Activated CD8-positive, alpha-beta memory T cell treated with anti-CD3 and anti-CD28 coated beads, Interleukin-2, amount 10 ng/mL, durations not matched to agents 7 days and 5 days (primary cell): ENCODE results near the gene ST6GALNAC1. TPM values are rescaled to one million over a fixed set of nuclear protein-coding genes. Genes with fewer than 3 reads are reported as not detected.

ENCODE experiments used
- ATAC-seq: fragments of 150-1000 bp; cut with Tn5 transposase; one replicate; pipeline ENCODE4 v1.10.0; 2021; ENCODE audit warnings: moderate library complexity
- CTCF ChIA-PET: fragments of 350-600 bp; sonication (Branson Sonifier 250); formaldehyde crosslinking; loops from one replicate; lab custom pipeline; 2021; ENCODE audit warnings: antibody characterized with exemption; lab: Charles Lee
- DNase-seq: peaks from one replicate; pipeline ENCODE4 v3.0.0-alpha.2; 2020
- H3K27ac Mint-ChIP-seq: one replicate; pipeline ENCODE4 v1.8.0; 2021; ENCODE audit warnings: mild to moderate bottlenecking, mixed read lengths
- H3K27me3 Mint-ChIP-seq: one replicate; pipeline ENCODE4 v1.8.0; 2021; ENCODE audit warnings: mixed read lengths
- H3K36me3 Mint-ChIP-seq: one replicate; pipeline ENCODE4 v1.8.0; 2021; ENCODE audit warnings: mild to moderate bottlenecking, mixed read lengths
- H3K4me1 Mint-ChIP-seq: one replicate; pipeline ENCODE4 v1.8.0; 2021; ENCODE audit warnings: mixed read lengths
- H3K4me3 Mint-ChIP-seq: one replicate; pipeline ENCODE4 v1.8.0; 2021; ENCODE audit warnings: mild to moderate bottlenecking, moderate library complexity, mixed read lengths
- H3K9me3 Mint-ChIP-seq: one replicate; pipeline ENCODE4 v1.8.0; 2022; ENCODE audit warnings: low read depth, mixed read lengths
- total RNA-seq, 2 experiments: library from RNA; stranded (reverse); gene quantifications; one replicate each; pipeline ENCODE4 v1.2.3, GENCODE V29; 2021

Gene ST6GALNAC1
- total RNA-seq, 2 experiments from 2014 or later: not detected

DNA sequence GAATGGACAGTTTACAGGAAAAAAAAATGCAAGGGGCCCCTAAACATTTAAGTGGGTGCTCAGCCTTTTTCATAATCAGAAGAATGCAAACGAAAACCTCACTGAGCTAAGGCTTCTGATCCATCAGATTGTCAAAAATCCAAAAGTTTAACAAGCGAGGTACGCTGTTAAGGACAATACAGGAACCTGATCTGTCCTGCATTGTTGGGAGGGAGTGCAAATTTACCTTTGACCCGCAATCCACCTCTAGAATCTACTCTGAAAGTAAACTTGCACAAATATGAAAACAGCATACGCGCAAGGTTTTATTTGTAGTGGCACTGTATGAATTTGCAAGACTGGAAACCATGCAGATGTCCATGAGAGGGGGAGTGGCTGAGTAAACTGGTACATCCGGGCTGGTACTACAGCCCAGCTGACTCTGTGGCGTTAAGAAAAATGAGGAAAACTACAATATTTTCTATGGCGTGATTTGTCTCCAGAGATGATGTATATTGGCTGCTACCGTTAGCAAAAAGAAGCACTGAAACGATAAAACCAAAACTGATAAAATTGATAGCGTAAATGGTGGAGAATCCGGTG, 28.8 kb upstream of the ST6GALNAC1 start:
- Mint-ChIP-seq H3K4me3 (peak overlapping the region; percentile 90), H3K27ac (peak overlapping the region; percentile 88), H3K9me3 (no peaks in the 10 kb centered on the region), H3K27me3 (peaks cover 3% of the 10 kb centered on the region), H3K4me1 (peaks cover 26% of the 10 kb centered on the region), H3K36me3 (peaks cover 2% of the 10 kb centered on the region)
- CTCF ChIA-PET: interaction anchor here (1.0 to 3.0 kb wide), 11 partner anchors 9 to 287 kb away, joined by 3 to 17 read pairs (median 6); no protein-coding TSS in a partner anchor
- no peak for ATAC-seq
- DNase-seq: no peak

DNA sequence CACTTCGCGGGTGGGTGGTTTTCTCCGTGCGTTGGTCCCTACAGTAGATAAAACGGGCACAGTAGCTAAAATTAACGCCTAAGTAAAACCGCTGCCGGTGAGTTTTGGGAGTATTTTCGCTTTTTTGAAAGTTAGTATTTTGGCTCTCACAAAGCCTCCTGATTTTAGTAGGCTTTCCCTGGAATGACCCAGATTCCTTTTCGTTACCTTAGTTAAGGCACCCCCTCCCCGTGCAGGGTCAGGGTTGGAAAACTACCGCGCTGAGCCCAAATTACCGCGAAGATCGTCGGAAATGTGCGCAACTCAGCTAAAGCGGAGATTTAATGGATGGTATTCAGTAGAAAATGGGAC, 28.3 kb upstream of the ST6GALNAC1 start:
- peaks cover 2% of the 10 kb centered on the region for H3K36me3 Mint-ChIP-seq
- H3K27ac Mint-ChIP-seq: peak overlapping the region; percentile 88
- H3K27me3 Mint-ChIP-seq: peaks cover 6% of the 10 kb centered on the region
- H3K4me3 Mint-ChIP-seq: peak overlapping the region; percentile 90
- H3K9me3 Mint-ChIP-seq: no peaks in the 10 kb centered on the region
- no peak for DNase-seq
- CTCF ChIA-PET: interaction anchor here (1.0 to 3.0 kb wide), 11 partner anchors 10 to 286 kb away, joined by 3 to 17 read pairs (median 6); no protein-coding TSS in a partner anchor
- peaks cover 26% of the 10 kb centered on the region for H3K4me1 Mint-ChIP-seq
- ATAC-seq: peak; percentile 1

DNA sequence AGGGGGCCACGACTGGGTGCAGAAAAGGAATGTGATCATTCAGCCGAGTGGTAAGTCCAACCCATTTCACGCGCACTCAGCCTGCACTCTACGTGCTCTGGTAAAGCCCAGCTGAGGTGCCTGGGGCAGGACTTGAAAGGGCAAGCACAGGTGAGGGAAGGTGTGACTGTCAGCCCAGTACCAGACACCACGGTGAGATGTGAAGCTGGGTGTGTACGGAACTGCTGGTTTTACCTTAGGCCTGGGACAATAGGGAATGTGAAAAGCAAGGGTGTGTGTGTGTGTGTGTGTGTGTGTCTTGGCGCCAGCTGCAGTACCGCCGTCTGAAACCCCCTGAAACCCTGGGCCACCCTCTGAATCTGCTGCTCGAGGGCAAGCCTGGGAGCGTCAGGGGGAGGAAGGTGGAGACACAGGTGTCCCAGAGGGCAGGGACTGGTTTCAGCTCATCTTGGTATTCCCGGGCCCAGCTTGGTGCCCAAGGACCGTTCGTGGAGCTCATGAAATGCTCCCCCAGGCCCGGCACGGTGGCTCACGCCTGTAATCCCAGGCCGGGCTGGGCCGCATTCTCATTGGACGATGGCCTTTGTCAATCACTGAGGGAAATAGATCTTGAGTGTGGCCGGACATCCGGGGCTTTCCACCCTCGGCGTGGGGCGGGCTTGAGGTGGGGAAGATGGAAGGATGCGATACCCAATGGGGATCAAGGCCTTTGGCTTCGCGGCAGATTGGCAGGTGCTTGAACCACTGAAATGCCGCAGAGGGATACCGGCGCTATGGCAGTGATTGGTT, 27.8 kb upstream of the ST6GALNAC1 start:
- peak overlapping the region; percentile 90 for H3K4me3 Mint-ChIP-seq
- peak; percentile 99 for ATAC-seq
- peak overlapping the region; percentile 88 for H3K27ac Mint-ChIP-seq
- DNase-seq: peak; percentile 100
- H3K9me3 Mint-ChIP-seq: no peaks in the 10 kb centered on the region
- peaks cover 2% of the 10 kb centered on the region for H3K36me3 Mint-ChIP-seq
- peaks cover 26% of the 10 kb centered on the region for H3K4me1 Mint-ChIP-seq
- CTCF ChIA-PET: interaction anchor here (1.0 to 3.0 kb wide), 11 partner anchors 10 to 286 kb away, joined by 3 to 17 read pairs (median 6); no protein-coding TSS in a partner anchor
- H3K27me3 Mint-ChIP-seq: peaks cover 6% of the 10 kb centered on the region

DNA sequence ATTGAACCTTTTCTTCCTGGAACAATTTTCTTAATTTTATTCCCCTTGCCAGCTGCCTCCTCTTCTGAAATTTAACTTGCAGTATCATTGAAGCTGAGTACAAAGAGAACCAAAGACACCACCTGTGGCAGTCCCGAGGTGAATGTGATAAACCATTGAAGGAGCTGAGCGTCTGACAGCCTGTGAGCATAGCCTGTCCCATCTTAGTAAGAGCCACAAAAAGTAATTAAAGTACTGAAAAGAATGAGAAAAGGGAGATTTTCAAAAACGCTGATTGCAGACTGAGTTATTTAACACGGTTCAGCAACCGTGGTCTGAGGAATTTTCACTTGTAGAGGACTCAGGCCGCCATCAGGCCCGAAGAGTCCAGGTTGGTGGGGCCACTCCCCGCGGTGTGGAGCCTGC, 27.2 kb upstream of the ST6GALNAC1 start:
- Mint-ChIP-seq H3K9me3 (no peaks in the 10 kb centered on the region), H3K36me3 (peaks cover 2% of the 10 kb centered on the region), H3K27me3 (peaks cover 7% of the 10 kb centered on the region), H3K4me3 (peak overlapping the region; percentile 90), H3K4me1 (peaks cover 26% of the 10 kb centered on the region), H3K27ac (peak overlapping the region; percentile 88)
- no peak for DNase-seq
- CTCF ChIA-PET: interaction anchor here (1.3 to 3.0 kb wide), 10 partner anchors 10 to 285 kb away, joined by 4 to 17 read pairs (median 6); no protein-coding TSS in a partner anchor
- no peak for ATAC-seq

DNA sequence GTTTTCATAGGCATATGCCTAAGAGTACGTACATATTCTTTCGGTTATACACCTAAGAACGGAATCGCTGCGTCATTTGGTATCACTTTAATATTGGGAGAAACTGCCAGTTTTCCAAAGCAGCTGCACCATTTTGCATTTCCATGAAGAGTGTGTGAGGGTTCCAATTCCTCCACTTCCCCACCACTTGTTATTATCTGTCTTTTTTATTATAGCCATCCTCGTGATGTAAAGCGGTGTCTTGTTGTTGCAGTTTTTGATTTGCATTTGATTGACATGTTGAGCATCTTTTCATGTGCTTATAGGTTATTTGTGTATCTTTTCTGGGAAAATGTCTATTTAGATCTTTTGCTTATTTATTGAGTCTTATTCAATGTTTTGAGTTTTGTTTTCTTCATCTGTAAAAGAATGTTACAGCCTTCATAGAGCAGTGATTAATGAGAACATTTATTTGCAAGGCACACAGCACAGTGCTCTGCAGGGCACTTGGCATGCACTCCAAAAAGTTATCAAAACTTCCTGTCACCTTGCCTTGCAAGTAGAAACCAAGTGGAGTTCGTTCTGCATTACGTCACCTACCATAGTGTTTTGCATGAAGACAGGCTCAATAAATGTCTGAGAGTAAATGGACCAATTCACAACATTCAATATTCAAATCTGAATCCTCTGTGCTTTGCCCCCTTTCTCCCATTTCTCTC, 26.6 kb upstream of the ST6GALNAC1 start:
- Mint-ChIP-seq H3K9me3 (no peaks in the 10 kb centered on the region), H3K27ac (peak overlapping the region; percentile 88), H3K4me3 (no peak overlapping the region), H3K27me3 (peaks cover 8% of the 10 kb centered on the region), H3K36me3 (peaks cover 2% of the 10 kb centered on the region), H3K4me1 (peaks cover 26% of the 10 kb centered on the region)
- CTCF ChIA-PET: interaction anchor here (0.6 to 2.3 kb wide), 4 partner anchors 43 to 284 kb away, joined by 3 to 14 read pairs (median 7); no protein-coding TSS in a partner anchor
- ATAC-seq (no peak), DNase-seq (no peak)

DNA sequence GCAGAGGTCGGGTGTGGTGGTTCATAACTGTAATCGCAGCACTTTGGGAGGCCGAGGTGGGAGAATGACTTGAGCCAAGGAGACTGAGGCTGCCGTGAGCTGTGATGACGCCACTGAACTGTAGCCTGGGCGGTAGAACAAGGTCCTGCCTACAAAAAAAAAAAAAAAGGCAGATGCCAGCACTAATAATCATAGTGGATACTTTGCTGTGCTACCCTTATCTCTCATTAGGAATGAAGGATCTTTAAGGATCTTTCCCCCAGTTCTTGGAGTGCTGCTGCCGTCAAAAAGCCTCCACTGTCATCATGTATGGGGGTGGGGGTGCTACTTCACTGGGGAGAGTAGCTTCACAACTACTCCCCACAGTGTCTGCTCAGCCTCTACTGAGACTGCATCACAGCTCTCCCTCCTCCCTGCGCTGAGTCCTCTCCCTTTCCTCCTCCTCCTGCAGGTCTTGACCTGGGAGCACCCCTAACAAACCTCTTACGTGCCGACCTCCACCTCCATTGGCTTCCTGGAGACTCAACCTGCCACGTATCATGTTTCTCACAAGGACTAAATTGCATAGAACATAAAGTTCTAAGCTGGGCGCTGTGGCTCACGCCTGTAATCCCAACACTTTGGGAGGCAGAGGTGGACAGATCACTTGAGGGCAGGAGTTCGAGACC, 24.4 kb upstream of the ST6GALNAC1 start:
- no peak for DNase-seq
- Mint-ChIP-seq H3K27ac (no peak overlapping the region), H3K4me1 (peaks cover 23% of the 10 kb centered on the region), H3K9me3 (no peaks in the 10 kb centered on the region), H3K4me3 (no peak overlapping the region), H3K27me3 (peaks cover 13% of the 10 kb centered on the region), H3K36me3 (peaks cover 2% of the 10 kb centered on the region)
- CTCF ChIA-PET: interaction anchor here (0.7 to 1.6 kb wide), 3 partner anchors 14 to 561 kb away, joined by 3 to 5 read pairs (median 3); no protein-coding TSS in a partner anchor
- no peak for ATAC-seq

DNA sequence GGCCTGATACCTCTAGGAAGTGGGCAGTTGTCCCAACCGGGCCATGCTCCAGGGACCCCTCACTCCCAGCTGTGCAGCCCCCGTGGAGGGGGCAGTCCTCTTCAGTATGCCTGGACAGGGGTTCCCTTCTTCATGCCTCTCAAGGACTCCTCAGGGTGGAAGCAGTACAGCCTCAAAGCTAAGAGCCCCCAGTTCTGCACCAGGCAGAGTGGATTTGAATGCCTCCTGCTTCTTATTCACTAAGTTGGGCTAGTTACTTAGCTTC, 23.9 kb upstream of the ST6GALNAC1 start:
- no peak for ATAC-seq
- H3K4me3 Mint-ChIP-seq: no peak overlapping the region
- no peak overlapping the region for H3K27ac Mint-ChIP-seq
- peaks cover 13% of the 10 kb centered on the region for H3K27me3 Mint-ChIP-seq
- CTCF ChIA-PET: interaction anchor here (0.7 to 1.6 kb wide), 3 partner anchors 14 to 562 kb away, joined by 3 to 5 read pairs (median 3); no protein-coding TSS in a partner anchor
- H3K4me1 Mint-ChIP-seq: peaks cover 20% of the 10 kb centered on the region
- no peaks in the 10 kb centered on the region for H3K9me3 Mint-ChIP-seq
- no peak for DNase-seq
- no peaks in the 10 kb centered on the region for H3K36me3 Mint-ChIP-seq

DNA sequence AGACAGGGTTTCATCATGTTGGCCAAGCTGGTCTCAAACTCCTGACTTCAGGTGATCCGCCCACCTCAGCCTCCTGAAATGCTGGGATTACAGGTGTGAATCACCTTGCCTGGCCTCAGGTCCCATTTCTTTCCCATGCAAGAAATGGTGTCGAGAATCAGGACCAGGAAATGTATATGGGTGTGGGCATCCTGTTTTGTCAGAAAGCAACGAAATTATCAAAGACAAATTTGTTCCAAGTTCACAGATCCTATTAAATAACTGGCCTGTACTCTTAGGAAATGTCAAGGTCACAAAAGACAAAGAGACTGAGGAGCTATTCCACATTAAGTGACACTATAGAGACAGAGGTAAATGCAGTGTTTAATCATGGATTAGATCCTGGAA, 17.1 kb upstream of the ST6GALNAC1 start:
- H3K4me3 Mint-ChIP-seq: no peak overlapping the region
- peaks cover 28% of the 10 kb centered on the region for H3K4me1 Mint-ChIP-seq
- H3K27ac Mint-ChIP-seq: peak overlapping the region; percentile 69
- H3K9me3 Mint-ChIP-seq: no peaks in the 10 kb centered on the region
- CTCF ChIA-PET: interaction anchor here (0.9 to 3.2 kb wide), 5 partner anchors 11 to 101 kb away, joined by 3 to 13 read pairs (median 3); no protein-coding TSS in a partner anchor
- DNase-seq: no peak
- peaks cover 7% of the 10 kb centered on the region for H3K27me3 Mint-ChIP-seq
- no peak for ATAC-seq
- no peaks in the 10 kb centered on the region for H3K36me3 Mint-ChIP-seq

DNA sequence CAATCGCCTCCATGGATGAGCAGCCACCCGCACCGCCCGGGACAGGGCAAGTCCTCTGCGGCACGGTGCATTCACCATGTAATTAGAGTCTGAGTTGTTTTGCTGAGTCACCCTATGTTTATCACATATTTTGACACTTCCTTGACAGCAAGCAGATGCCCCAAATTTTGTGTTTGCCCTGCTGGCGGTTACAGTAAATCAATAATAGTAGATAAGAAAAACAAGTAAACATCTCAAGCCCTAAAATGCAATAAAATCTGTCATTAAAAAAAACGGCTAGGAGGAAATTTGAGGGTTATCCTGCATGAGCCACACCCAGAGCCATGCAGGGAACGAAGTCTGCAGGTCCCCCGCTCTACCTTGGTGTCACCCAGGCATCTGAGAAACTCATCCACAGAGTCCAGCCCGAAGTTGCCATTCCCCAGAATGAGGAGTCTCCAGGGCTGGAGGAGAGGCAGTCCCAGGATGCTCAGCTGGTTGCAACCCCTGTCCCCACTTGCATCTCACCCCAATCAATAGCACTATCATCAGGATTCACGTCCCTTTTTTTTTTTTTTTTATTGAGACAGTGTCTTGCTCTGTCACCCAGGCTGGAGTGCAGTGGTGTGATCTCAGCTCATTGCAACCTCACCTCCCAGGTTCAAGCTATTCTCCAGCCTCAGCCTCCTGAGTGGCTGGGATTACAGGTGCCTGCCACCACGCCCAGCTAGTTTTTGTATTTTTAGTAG, 16.5 kb upstream of the ST6GALNAC1 start:
- Mint-ChIP-seq H3K4me3 (no peak overlapping the region), H3K36me3 (no peaks in the 10 kb centered on the region), H3K27me3 (peaks cover 7% of the 10 kb centered on the region), H3K9me3 (no peaks in the 10 kb centered on the region), H3K27ac (peak overlapping the region; percentile 69), H3K4me1 (peaks cover 28% of the 10 kb centered on the region)
- CTCF ChIA-PET: interaction anchor here (0.9 to 3.2 kb wide), 4 partner anchors 11 to 100 kb away, joined by 3 to 13 read pairs (median 4); no protein-coding TSS in a partner anchor
- DNase-seq (no peak), ATAC-seq (peak; percentile 70)

DNA sequence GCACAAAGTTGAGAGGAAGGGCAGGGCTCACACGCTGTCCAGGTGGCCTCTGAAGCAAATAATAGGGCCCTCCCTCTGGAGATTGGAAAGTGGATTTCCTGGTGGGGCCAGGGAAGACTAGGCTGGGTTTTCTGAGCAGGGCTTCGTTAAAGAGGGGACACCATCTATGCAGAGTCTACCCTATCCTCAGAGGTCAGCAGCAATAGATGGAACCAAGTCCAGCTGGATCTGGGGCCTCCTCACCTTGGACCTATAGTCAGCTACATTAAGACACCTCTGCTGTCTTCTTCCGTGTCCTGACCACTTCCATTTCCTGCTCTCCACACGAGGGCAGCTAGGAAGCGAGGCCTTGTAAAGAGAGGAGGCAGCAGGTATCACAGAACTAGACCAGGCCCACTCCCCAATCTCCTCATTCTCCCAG, 14.7 kb upstream of the ST6GALNAC1 start:
- no peak for DNase-seq
- no peaks in the 10 kb centered on the region for H3K36me3 Mint-ChIP-seq
- H3K27ac Mint-ChIP-seq: peak overlapping the region; percentile 4
- CTCF ChIA-PET: interaction anchor here (1.2 to 2.0 kb wide), 2 partner anchors 23 to 34 kb away, joined by 3 to 4 read pairs; no protein-coding TSS in a partner anchor
- H3K4me1 Mint-ChIP-seq: peaks cover 28% of the 10 kb centered on the region
- no peak overlapping the region for H3K4me3 Mint-ChIP-seq
- H3K27me3 Mint-ChIP-seq: peaks cover 2% of the 10 kb centered on the region
- ATAC-seq: peak; percentile 65
- H3K9me3 Mint-ChIP-seq: no peaks in the 10 kb centered on the region

DNA sequence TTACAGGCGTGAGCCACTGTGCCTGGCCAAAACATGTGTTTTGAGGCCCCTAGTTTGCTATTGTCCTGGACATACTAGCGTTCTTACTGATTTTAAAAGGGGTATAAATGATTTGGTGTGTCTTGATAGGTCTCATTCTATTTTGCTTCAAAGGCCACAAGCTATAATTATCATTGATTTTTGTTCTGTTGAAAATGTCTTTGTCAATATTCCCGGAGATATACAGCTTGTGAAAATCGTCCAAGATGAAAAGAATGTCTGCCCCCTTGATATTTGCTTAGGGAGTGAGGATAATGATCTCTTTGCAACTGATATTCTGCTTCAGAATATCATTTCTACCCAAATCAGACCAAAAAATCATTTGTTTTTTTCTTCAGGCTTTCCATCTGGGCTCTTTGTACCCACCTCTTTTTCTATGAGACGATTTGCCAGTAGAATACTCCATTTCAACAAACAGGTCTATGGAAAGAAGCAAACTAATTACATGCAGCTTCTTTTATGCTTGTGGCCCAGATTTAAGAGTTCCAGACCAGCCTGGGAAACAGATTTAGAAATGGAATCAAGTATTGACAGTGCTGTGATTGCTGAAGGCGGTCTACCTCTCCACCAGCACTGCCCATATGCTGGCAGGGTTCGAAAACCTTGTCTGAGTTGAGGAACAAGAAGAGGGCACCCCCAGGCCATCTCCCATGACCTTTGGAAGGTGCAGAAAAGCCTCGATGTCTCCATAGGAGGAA, 14.1 kb upstream of the ST6GALNAC1 start:
- H3K4me1 Mint-ChIP-seq: peaks cover 28% of the 10 kb centered on the region
- no peak for DNase-seq
- no peak for ATAC-seq
- CTCF ChIA-PET: interaction anchor here (1.2 to 2.0 kb wide), 2 partner anchors 24 to 34 kb away, joined by 3 to 4 read pairs; no protein-coding TSS in a partner anchor
- no peak overlapping the region for H3K27ac Mint-ChIP-seq
- peaks cover 2% of the 10 kb centered on the region for H3K27me3 Mint-ChIP-seq
- no peak overlapping the region for H3K4me3 Mint-ChIP-seq
- no peaks in the 10 kb centered on the region for H3K9me3 Mint-ChIP-seq
- H3K36me3 Mint-ChIP-seq: no peaks in the 10 kb centered on the region
